Omental fat pad (tissue), 4 donors: Measurements from ENCODE around the gene WDR35. TPM values are rescaled to one million over a fixed set of nuclear protein-coding genes. Genes with fewer than 3 reads are reported as not detected.
"Not testable (repeated sequence)": the region's sequence is repeated elsewhere in the genome, so short reads cannot be mapped to it uniquely, and the experiment has no call there.

Source experiments
- ATAC-seq: fragments of 150-250 bp; one replicate; pipeline ENCODE4 v1.9.1; 2016; ENCODE audit warnings: mild to moderate bottlenecking, moderate library complexity; ENCODE audit not compliant: low FRiP score
- DNase-seq: peaks from one replicate; pipeline ENCODE4 v3.0.0-alpha.2; 2019; ENCODE audit warnings: low spot score
- CTCF ChIP-seq, 3 donors: fragments of 450-650 bp; IDR thresholded peaks; one replicate each; pipeline ENCODE4 v1.5.1; 2016 to 2017; ENCODE audit warnings: antibody characterized with exemption in 3 of 3, mild to moderate bottlenecking in 3 of 3, moderate library complexity in 2 of 3
- total RNA-seq, 4 donors: library from RNA; depleted of rRNA; stranded (reverse); fragments of >200 nt; gene quantifications; one replicate each; pipeline ENCODE4 v1.1.0, GENCODE V29; 2016

Gene WDR35
- total RNA-seq, 4 donors from 2014 or later, result 6.8 to 10.6 (median 8.1) TPM

GRCh38 chr2:19929226-19929625 lies 60.7 kb downstream of the WDR35 start:
- ATAC-seq, result no peak
- no peak for DNase-seq
- TF ChIP-seq CTCF (IDR thresholded peaks at IDR 0.05), result no peak

GRCh38 chr2:19927816-19928215 lies 62.1 kb downstream of the WDR35 start:
- DNase-seq, ATAC-seq: not testable (repeated sequence)

- not testable (repeated sequence) for ATAC-seq, DNase-seq
Measured at GRCh38 chr2:19924526-19924925, 65.4 kb downstream of the WDR35 start.

GRCh38 chr2:19922188-19922587 lies 67.7 kb downstream of the WDR35 start:
- DNase-seq, ATAC-seq: not testable (repeated sequence)

- no peak for ATAC-seq
- no peak for DNase-seq
- no peak for TF ChIP-seq CTCF (IDR thresholded peaks at IDR 0.05)
Measured at GRCh38 chr2:19916385-19916950, 73.4 kb downstream of the WDR35 start.

GRCh38 chr2:19914266-19914975 lies 75.5 kb downstream of the WDR35 start:
- no peak for TF ChIP-seq CTCF (IDR thresholded peaks at IDR 0.05)
- DNase-seq (no peak), ATAC-seq (no peak)

GRCh38 chr2:19911808-19912509 lies 77.9 kb downstream of the WDR35 start:
- TF ChIP-seq CTCF (IDR thresholded peaks at IDR 0.05), result no peak
- DNase-seq (no peak), ATAC-seq (no peak)

GRCh38 chr2:19902216-19902740 lies 87.6 kb downstream of the WDR35 start:
- DNase-seq (no peak), ATAC-seq (no peak)
- TF ChIP-seq CTCF (IDR thresholded peaks at IDR 0.05), result no peak
